Glutamatergic neuron (in vitro differentiated cells): ENCODE measurements around the gene TMSB4X. TPM values are rescaled to one million over a fixed set of nuclear protein-coding genes. Genes with fewer than 3 reads are reported as not detected.

Experiments
- DNase-seq: peaks from one replicate; pipeline ENCODE4 v3.0.0; 2022
- H3K27ac Mint-ChIP-seq: one replicate; pipeline ENCODE4 v1.8.0; 2020; ENCODE audit warnings: mild to moderate bottlenecking, mixed read lengths, inconsistent platforms; ENCODE audit not compliant: unreplicated experiment
- H3K27me3 Mint-ChIP-seq: one replicate; pipeline ENCODE4 v1.8.0; 2020; ENCODE audit warnings: mild to moderate bottlenecking, moderate library complexity, mixed read lengths, inconsistent platforms; ENCODE audit not compliant: unreplicated experiment
- H3K36me3 Mint-ChIP-seq: one replicate; pipeline ENCODE4 v1.8.0; 2020; ENCODE audit warnings: mild to moderate bottlenecking, mixed read lengths, inconsistent platforms; ENCODE audit not compliant: unreplicated experiment
- H3K4me1 Mint-ChIP-seq: one replicate; pipeline ENCODE4 v1.8.0; 2020; ENCODE audit warnings: mild to moderate bottlenecking, low read depth, mixed read lengths, inconsistent platforms; ENCODE audit not compliant: unreplicated experiment
- H3K4me3 Mint-ChIP-seq: one replicate; pipeline ENCODE4 v1.8.0; 2020; ENCODE audit warnings: mild to moderate bottlenecking, mixed read lengths, inconsistent platforms; ENCODE audit not compliant: unreplicated experiment
- H3K9me3 Mint-ChIP-seq: one replicate; pipeline ENCODE4 v1.8.0; 2020; ENCODE audit warnings: mild to moderate bottlenecking, moderate library complexity, mixed read lengths, inconsistent platforms; ENCODE audit not compliant: unreplicated experiment
- total RNA-seq: library from RNA; stranded (reverse); fragmentation: NEBNext Ultra II Directional; extraction: Animal tissue kit (Norgen Biotek cat#: 25700); gene quantifications from one replicate; pipeline ENCODE4 v1.2.1, GENCODE V29; 2021; ENCODE audit not compliant: unreplicated experiment
- TF ChIP-seq, protein P1 (sequence below): fragments of 200-600 bp; sonication (generic); IDR thresholded peaks from one replicate; pipeline ENCODE4 v1.5.0; 2021; ENCODE audit not compliant: partially characterized antibody, unreplicated experiment

The TMSB4X gene
- total RNA-seq, 1 donor from 2014 or later, result 4,532 TPM

GRCh38 chrX:12946838-12947544 lies 27.9 kb upstream of the TMSB4X start:
- H3K9me3 Mint-ChIP-seq, result peaks cover 5% of the 10 kb centered on the region

GRCh38 chrX:12947545-12948235 lies 27.2 kb upstream of the TMSB4X start:
- H3K4me1 Mint-ChIP-seq, result peaks cover 24% of the 10 kb centered on the region
- TF ChIP-seq, protein P1, sequence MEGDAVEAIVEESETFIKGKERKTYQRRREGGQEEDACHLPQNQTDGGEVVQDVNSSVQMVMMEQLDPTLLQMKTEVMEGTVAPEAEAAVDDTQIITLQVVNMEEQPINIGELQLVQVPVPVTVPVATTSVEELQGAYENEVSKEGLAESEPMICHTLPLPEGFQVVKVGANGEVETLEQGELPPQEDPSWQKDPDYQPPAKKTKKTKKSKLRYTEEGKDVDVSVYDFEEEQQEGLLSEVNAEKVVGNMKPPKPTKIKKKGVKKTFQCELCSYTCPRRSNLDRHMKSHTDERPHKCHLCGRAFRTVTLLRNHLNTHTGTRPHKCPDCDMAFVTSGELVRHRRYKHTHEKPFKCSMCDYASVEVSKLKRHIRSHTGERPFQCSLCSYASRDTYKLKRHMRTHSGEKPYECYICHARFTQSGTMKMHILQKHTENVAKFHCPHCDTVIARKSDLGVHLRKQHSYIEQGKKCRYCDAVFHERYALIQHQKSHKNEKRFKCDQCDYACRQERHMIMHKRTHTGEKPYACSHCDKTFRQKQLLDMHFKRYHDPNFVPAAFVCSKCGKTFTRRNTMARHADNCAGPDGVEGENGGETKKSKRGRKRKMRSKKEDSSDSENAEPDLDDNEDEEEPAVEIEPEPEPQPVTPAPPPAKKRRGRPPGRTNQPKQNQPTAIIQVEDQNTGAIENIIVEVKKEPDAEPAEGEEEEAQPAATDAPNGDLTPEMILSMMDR, result no peak
- peak overlapping the region; percentile 85 for H3K27ac Mint-ChIP-seq
- H3K36me3 Mint-ChIP-seq, result no peaks in the 10 kb centered on the region
- DNase-seq, result peak; percentile 18
- H3K4me3 Mint-ChIP-seq, result peak overlapping the region; percentile 25
- H3K27me3 Mint-ChIP-seq, result no peaks in the 10 kb centered on the region
- H3K9me3 Mint-ChIP-seq, result peaks cover 5% of the 10 kb centered on the region

More at GRCh38 chrX:12946838-12947544, 27.9 kb upstream of the TMSB4X start:
- Mint-ChIP-seq H3K27me3 (no peaks in the 10 kb centered on the region), H3K4me1 (peaks cover 24% of the 10 kb centered on the region), H3K27ac (peak overlapping the region; percentile 85), H3K4me3 (peak overlapping the region; percentile 13), H3K36me3 (no peaks in the 10 kb centered on the region)
- DNase-seq, result peak; percentile 72
- TF ChIP-seq, protein P1, result peak; percentile 87

DNA sequence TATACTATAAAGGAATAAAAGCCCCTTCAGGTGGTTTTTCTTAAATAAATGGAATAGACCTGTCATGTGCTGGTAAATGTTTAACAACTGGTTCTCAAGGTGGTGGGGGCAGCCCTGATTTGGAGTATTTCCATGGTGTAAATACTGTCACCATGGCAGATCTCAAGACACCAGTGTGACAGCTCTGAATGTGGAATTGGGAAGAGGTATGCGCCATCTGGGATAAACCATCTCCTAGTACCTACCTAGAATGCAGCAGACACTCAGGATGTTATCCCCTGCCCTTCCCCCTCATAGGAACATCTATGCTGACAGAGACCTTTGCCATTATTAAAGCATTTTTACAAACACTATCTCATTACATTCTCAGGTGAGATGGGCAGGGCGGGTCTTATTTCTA lies 26.4 kb upstream of the TMSB4X start:
- H3K4me1 Mint-ChIP-seq, result peaks cover 24% of the 10 kb centered on the region
- no peaks in the 10 kb centered on the region for H3K36me3 Mint-ChIP-seq
- peaks cover 5% of the 10 kb centered on the region for H3K9me3 Mint-ChIP-seq
- TF ChIP-seq, protein P1, result no peak
- no peak for DNase-seq
- no peak overlapping the region for H3K4me3 Mint-ChIP-seq
- no peaks in the 10 kb centered on the region for H3K27me3 Mint-ChIP-seq
- peak overlapping the region; percentile 62 for H3K27ac Mint-ChIP-seq

GRCh38 chrX:12949205-12949926 lies 25.5 kb upstream of the TMSB4X start:
- Mint-ChIP-seq H3K27ac (peak overlapping the region; percentile 89), H3K4me3 (no peak overlapping the region), H3K36me3 (no peaks in the 10 kb centered on the region), H3K4me1 (peaks cover 24% of the 10 kb centered on the region), H3K27me3 (no peaks in the 10 kb centered on the region), H3K9me3 (peaks cover 5% of the 10 kb centered on the region)
- DNase-seq, result no peak
- TF ChIP-seq, protein P1, result no peak
